Stimulated activated CD8-positive, alpha-beta memory T cell treated with anti-CD3 and anti-CD28 coated beads, Interleukin-2, amount 100 ng/mL, for 48 hours (primary cell): ENCODE measurements around the gene ADAMTS4.

Experiments
- DNase-seq, 2 donors: peaks; one replicate each; pipeline ENCODE4 v3.0.0-alpha.2; 2020; ENCODE audit warnings: low read depth in 2 of 2

The ADAMTS4 gene

GRCh38 chr1:161220002-161220401 lies 21.1 kb upstream of the ADAMTS4 start:
- no peak for DNase-seq

DNA sequence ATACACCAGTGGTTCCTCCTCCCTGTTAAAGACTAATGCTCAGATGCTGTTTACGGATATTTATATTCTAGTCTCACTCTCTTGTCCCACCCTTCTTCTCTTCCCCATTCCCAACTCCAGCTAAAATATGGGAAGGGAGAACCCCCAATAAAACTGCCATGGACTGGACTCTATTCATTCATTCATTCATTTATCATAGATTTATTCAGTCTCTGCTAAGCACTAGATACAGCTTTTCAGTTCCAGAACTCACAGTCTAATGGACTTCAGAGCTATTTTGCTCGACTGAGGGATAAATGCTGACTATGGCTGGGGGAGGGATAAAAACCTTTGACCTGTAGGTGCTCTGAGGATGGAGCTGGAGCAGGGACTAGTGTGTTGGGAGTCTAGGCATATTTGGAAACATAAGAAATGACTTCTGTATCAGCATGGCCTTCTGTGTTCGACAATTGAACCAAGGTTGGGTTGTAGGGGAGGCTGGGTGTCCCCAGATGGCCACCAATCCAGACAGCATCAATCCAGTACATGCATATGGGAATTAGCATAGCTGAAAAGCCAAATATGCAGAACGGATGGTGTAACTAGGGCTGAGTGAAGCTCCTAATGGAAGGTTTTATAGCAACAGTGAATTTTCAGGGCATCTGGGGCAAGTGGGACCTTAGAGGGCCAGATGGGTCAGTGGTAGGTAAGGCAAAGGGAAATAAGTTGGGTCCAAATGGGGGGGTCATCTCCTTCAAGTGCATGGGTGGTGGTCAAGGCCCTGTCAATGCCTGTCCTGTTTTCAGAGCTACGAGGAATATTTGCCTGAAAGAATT lies 20.4 kb upstream of the ADAMTS4 start:
- no peak for DNase-seq

DNA sequence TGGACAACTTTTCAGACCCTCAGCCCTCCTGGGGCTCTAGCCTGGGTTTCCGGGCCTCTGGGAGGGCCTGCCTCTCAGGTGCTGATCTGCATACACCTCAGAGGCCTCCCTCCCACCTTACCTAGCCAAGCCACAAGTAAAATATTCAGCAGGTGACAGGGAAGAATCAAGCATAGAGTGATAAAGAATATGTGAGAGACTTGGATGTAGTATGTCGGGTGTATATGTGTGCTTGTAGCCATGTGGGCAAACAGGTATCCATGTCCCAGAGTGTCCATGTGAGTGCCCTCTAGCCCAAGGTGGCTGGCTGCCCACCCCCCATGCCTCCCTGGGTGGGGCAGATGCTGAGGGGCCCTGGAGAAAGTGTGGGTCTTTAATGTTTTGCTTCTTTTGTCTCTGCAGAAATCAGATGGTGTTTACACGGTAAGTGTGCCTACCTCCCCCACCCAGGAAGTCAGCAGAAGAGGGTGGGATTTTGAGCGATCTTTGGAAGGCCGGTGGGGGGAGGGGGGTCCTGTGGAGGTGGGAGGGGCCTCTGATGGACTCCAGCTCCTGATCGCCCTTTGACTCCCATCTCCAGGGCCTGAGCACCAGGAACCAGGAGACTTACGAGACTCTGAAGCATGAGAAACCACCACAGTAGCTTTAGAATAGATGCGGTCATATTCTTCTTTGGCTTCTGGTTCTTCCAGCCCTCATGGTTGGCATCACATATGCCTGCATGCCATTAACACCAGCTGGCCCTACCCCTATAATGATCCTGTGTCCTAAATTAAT lies 19.6 kb upstream of the ADAMTS4 start:
- no peak for DNase-seq

GRCh38 chr1:161217831-161218230 lies 19.0 kb upstream of the ADAMTS4 start:
- no peak for DNase-seq

- DNase-seq: no peak
Observed at GRCh38 chr1:161216945-161217712, 18.3 kb upstream of the ADAMTS4 start.

GRCh38 chr1:161215076-161215475 lies 16.2 kb upstream of the ADAMTS4 start, which contains the start of gene FCER1G:
Gene FCER1G (plus strand): TSS chr1:161215295. CDS start chr1:161215322, 27 bp downstream.
- DNase-seq: no peak

GRCh38 chr1:161214369-161214768 lies 15.5 kb upstream of the ADAMTS4 start:
- DNase-seq: no peak

DNA sequence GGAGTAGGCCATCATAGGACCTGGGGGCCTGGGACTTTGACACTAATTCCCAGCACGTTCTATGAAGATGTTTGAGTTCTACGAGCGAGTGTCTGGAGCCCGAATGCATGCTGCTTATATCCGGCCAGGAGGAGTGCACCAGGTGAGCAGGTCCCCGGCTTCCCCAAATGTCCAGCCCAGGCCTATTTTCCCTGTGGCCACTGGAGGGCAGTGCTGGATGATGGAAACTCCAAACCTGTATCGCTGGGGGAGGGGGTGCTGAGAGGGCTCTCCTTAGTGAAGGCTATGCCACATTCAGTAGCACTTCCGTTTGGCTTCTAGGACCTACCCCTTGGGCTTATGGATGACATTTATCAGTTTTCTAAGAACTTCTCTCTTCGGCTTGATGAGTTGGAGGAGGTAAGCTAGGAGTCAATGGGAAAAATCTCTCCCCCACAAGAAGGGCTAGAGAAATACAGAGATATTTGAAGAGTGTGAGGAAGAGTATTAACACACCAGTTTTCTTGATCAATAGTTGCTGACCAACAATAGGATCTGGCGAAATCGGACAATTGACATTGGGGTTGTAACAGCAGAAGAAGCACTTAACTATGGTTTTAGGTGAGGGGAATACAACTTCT lies 11.0 kb upstream of the ADAMTS4 start:
- DNase-seq: peak; percentile 49 to 53

DNA sequence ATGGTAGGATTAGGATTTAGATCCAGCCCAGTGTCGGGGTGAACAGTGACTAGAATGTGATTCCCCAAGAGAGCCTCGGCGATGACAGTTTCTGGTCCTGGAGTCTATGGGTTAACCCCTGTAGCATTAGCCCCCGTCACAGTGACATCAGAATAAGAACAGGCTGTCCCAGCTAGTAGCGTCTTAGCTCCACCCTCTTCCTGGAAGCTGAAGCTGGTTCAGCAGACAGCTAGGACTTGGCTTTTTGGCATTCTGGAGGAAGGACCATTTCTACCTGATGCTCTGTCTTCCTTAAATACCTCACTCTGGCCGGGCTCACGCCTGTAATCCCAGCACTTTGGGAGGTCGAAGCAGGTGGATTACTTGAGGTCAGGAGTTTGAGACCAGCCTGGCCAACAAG lies 8.3 kb upstream of the ADAMTS4 start:
- no peak for DNase-seq

GRCh38 chr1:161206411-161207140 lies 7.7 kb upstream of the ADAMTS4 start:
- DNase-seq: no peak

GRCh38 chr1:161201836-161202712 lies 3.2 kb upstream of the ADAMTS4 start, which contains the start of gene NDUFS2:
Gene NDUFS2 (plus strand): TSS chr1:161202367. CDS start chr1:161202386, 19 bp downstream.
- peak; percentile 85 to 92 for DNase-seq

- no peak for DNase-seq
Observed at GRCh38 chr1:161200992-161201835, 2.4 kb upstream of the ADAMTS4 start.

DNA sequence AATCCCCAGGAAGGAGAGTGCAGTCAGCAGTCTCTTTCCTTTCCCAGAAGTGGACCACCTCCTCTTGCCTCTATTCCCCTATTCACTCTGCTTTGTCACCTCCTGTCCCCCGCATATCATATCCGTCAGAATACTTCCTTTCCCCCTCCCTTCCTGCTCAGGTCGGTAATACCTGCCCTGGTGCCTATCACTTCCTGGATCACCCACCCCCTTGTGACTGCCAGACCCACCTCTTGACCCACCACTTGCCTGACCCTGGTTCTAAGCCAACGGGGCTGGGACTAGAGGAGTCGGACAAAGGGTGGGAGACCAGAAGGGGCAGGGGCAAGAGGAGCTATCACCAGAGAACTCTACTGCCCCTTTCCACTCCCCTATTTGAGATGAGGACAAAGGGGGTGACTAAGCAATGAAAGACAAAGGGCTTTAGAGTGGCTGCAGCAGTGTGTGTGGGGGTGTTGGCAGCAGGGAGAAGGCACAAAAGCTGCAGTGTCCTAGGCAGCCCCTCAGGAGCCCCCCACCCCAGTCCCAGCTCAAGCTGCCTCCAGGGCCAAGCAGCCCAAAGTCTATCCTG lies 1.7 kb upstream of the ADAMTS4 start:
- no peak for DNase-seq

DNA sequence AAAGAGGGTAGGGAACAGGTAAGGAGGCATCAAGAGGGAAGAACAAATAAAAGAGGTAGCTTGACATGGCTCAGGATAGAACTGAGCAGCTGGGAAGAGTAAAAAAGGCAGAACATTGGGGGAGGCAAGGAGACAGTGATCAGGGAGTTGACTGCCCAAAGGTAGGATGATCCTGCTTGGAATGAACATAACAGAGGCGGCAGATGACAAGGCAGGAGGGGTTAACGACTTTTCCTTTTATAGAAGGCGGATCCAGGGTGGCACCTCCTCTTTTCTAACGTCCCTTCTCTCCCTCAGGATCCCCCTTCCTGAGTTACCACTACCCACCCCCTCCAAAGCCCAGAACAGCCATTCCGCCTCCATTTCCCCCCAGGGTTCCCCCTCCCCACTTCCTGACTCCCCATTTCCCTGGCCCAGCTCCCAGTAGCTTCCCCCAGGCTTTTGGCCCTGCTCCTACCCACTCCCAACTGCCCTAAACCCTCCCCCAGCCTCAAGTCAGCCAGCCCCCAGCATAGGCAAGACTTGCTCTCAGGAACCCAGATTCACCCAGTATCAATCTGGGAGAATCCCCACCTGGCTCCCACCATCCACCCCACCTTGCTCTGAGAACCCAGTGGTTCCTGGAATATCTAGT lies 769 bp upstream of the ADAMTS4 start:
- no peak for DNase-seq

DNA sequence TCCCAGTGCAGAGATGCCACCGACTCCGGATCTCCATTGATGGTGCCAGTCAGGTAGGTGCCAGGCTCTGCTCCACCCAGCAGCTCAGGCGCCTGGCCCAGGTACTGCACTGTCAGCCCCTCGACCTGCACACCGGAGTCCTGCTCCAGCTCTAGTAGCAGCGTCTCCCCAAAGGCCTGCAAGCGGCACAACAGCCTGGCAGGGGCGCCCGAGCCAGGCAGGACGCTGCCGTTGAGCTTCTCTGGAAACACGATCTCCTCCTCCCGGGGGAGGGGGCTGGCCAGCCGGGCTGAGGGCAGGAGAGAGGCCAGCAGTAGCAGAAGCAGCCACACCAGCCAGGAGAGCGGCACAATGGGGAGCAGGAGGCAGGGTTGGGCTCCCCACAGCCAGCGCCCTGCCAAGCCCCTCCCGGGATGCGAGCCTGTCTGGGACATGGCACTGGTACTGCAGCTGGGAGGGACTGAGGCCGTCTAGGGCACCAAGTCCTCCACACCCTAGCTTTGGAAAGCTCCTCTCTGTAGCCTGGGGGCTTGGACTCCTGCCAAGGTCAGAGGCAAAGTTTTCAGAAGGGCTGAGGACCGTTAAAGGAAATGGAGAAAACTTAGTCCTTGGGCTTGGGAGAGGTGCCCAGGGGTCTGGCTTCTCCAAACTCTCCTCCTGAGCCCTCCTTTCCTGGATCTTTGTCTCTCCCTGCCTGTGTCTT lies 509 bp downstream of the ADAMTS4 start:
- DNase-seq: no peak

- no peak for DNase-seq
Observed at GRCh38 chr1:161197560-161198193, 1.2 kb downstream of the ADAMTS4 start.
